Activated CD8-positive, alpha-beta memory T cell treated with anti-CD3 and anti-CD28 coated beads for 1 hour (primary cell): ENCODE data around the gene LINGO3.

Experiments used
- DNase-seq, 2 donors: peaks; one replicate each; pipeline ENCODE4 v3.0.0-alpha.2; 2020; ENCODE audit warnings: low read depth in 1 of 2; ENCODE audit errors: extremely low read depth in 1 of 2

Gene LINGO3

GRCh38 chr19:2339644-2340310, 31.8 kb upstream of the LINGO3 start:
- no peak for DNase-seq

GRCh38 chr19:2338751-2339643, 31.0 kb upstream of the LINGO3 start:
- no peak for DNase-seq

- DNase-seq: no peak
Measured at GRCh38 chr19:2338055-2338615, 30.2 kb upstream of the LINGO3 start.

GRCh38 chr19:2337329-2337707, 29.4 kb upstream of the LINGO3 start:
- DNase-seq: no peak

GRCh38 chr19:2336528-2337328, 28.8 kb upstream of the LINGO3 start:
- DNase-seq: no peak

GRCh38 chr19:2335848-2336247, 27.9 kb upstream of the LINGO3 start:
- no peak for DNase-seq

- DNase-seq: no peak
Measured at GRCh38 chr19:2334986-2335846, 27.3 kb upstream of the LINGO3 start.

- no peak for DNase-seq
Measured at GRCh38 chr19:2334426-2334825, 26.5 kb upstream of the LINGO3 start.

GRCh38 chr19:2333807-2334211, 25.9 kb upstream of the LINGO3 start:
- DNase-seq: no peak

- no peak for DNase-seq
Measured at GRCh38 chr19:2333027-2333806, 25.3 kb upstream of the LINGO3 start.

GRCh38 chr19:2332341-2333026, 24.5 kb upstream of the LINGO3 start:
- DNase-seq: peak in 1 of 2 donors; percentile 35

GRCh38 chr19:2331601-2332246, 23.8 kb upstream of the LINGO3 start:
- DNase-seq: no peak

- DNase-seq: no peak
Measured at GRCh38 chr19:2330632-2331284, 22.8 kb upstream of the LINGO3 start.

GRCh38 chr19:2330255-2330631, 22.3 kb upstream of the LINGO3 start:
- DNase-seq: no peak

GRCh38 chr19:2329501-2329916, 21.6 kb upstream of the LINGO3 start:
- DNase-seq: no peak

GRCh38 chr19:2329149-2329478, 21.2 kb upstream of the LINGO3 start:
- no peak for DNase-seq

- DNase-seq: peak; percentile 63 to 91
Measured at GRCh38 chr19:2328401-2329148, 20.6 kb upstream of the LINGO3 start, which contains the start of the genes LSM7 and SPPL2B. LSM7 (minus strand) TSS chr19:2328586; CDS start chr19:2328566, 20 bp downstream. SPPL2B (plus strand) TSS chr19:2328684; CDS start chr19:2328710, 26 bp downstream.
